ENCODE measurements around the gene THTPA. TPM values are rescaled to one million over a fixed set of nuclear protein-coding genes. Genes with fewer than 3 reads are reported as not detected.
"Not testable (repeated sequence)": the region's sequence is repeated elsewhere in the genome, so short reads cannot be mapped to it uniquely, and the experiment has no call there.

THTPA gene
- total and polyA plus RNA-seq, 7 donors, result 8.9 to 35.4 (median 22.0) TPM

- intact Hi-C loops (cut with DNase I), result no loop called here
- 76 to 88% methylated on average over 3 of the region's 3 CpGs for WGBS, 2 donors
- no peaks in the 10 kb centered on the region for H3K4me1 ChIP-seq
Measured at GRCh38 chr14:23604675-23605170, 48.7 kb downstream of the THTPA start.

GRCh38 chr14:23605931-23606585, 50.0 kb downstream of the THTPA start:
- TF ChIP-seq EP300 (IDR thresholded peaks at IDR 0.05), result no peak
- H3K4me1 ChIP-seq, result no peaks in the 10 kb centered on the region
- H3K9me3 ChIP-seq, result no peaks in the 10 kb centered on the region
- no peak overlapping the region for H3K4me3 ChIP-seq
- intact Hi-C loops (cut with DNase I), result no loop called here
- no peak overlapping the region for H3K27ac ChIP-seq
- WGBS, 2 donors, result 78 to 79% methylated on average over 6 of the region's 6 CpGs
- no peak for DNase-seq
- H3K36me3 ChIP-seq, result no peaks in the 10 kb centered on the region
- H3K27me3 ChIP-seq, result no peaks in the 10 kb centered on the region

More at GRCh38 chr14:23604675-23605170, 48.7 kb downstream of the THTPA start:
- H3K36me3 ChIP-seq, result no peaks in the 10 kb centered on the region
- no peak for TF ChIP-seq CTCF (IDR thresholded peaks at IDR 0.05)
- TF ChIP-seq EP300 (IDR thresholded peaks at IDR 0.05), result no peak
- TF ChIP-seq POLR2A (IDR thresholded peaks at IDR 0.05), result no peak
- TF ChIP-seq POLR2AphosphoS5 (IDR thresholded peaks at IDR 0.05), result no peak
- peak; percentile 30 for DNase-seq
- no peak overlapping the region for H3K27ac ChIP-seq
- no peak overlapping the region for H3K4me3 ChIP-seq
- no peaks in the 10 kb centered on the region for H3K9me3 ChIP-seq
- no peaks in the 10 kb centered on the region for H3K27me3 ChIP-seq

- intact Hi-C loops (cut with DNase I), result no loop called here
- 65 to 69% methylated on average over 1 of the region's 1 CpG for WGBS, 2 donors
- H3K4me3 ChIP-seq, result no peak overlapping the region
Measured at GRCh38 chr14:23608454-23608853, 52.4 kb downstream of the THTPA start.

GRCh38 chr14:23609001-23609400, 52.9 kb downstream of the THTPA start:
- intact Hi-C loops (cut with DNase I), result no loop called here
- Histone ChIP-seq H3K27ac (no peak overlapping the region), H3K4me1 (no peaks in the 10 kb centered on the region), H3K9me3 (no peaks in the 10 kb centered on the region), H3K4me3 (no peak overlapping the region), H3K36me3 (no peaks in the 10 kb centered on the region), H3K27me3 (peaks cover 0 to 5% (median 0%) of the 10 kb centered on the region in 3 donors)
- DNase-seq, result no peak
- 90 to 94% methylated on average over 3 of the region's 3 CpGs for WGBS, 2 donors
- no peak for TF ChIP-seq POLR2AphosphoS5 (IDR thresholded peaks at IDR 0.05)
- no peak for TF ChIP-seq CTCF (IDR thresholded peaks at IDR 0.05)
- no peak for TF ChIP-seq EP300 (IDR thresholded peaks at IDR 0.05)
- no peak for TF ChIP-seq POLR2A (IDR thresholded peaks at IDR 0.05)

More at GRCh38 chr14:23608454-23608853, 52.4 kb downstream of the THTPA start:
- H3K9me3 ChIP-seq, result no peaks in the 10 kb centered on the region
- no peak for DNase-seq
- H3K27ac ChIP-seq, result no peak overlapping the region
- no peaks in the 10 kb centered on the region for H3K4me1 ChIP-seq
- TF ChIP-seq EP300 (IDR thresholded peaks at IDR 0.05), result no peak
- no peak for TF ChIP-seq CTCF (IDR thresholded peaks at IDR 0.05)
- no peak for TF ChIP-seq POLR2A (IDR thresholded peaks at IDR 0.05)
- no peak for TF ChIP-seq POLR2AphosphoS5 (IDR thresholded peaks at IDR 0.05)
- peaks cover 0 to 5% (median 0%) of the 10 kb centered on the region in 3 donors for H3K27me3 ChIP-seq
- H3K36me3 ChIP-seq, result no peaks in the 10 kb centered on the region

- H3K4me1 ChIP-seq; intact Hi-C loops (cut with DNase I); H3K27ac ChIP-seq; H3K4me3 ChIP-seq; DNase-seq; H3K27me3 ChIP-seq; H3K36me3 ChIP-seq; H3K9me3 ChIP-seq: not testable (repeated sequence)
- WGBS, 2 donors, result 22 to 59% methylated on average over 7 of the region's 7 CpGs
Measured at GRCh38 chr14:23609411-23610089, 53.5 kb downstream of the THTPA start.

Other genes with a start within 250 kb of the THTPA start
- gene BCL2L2, start 249.4 kb upstream of the THTPA start, total RNA-seq, result 100 to 1,000 TPM in 2 of 4 donors, 10 to 100 TPM in 2; 75.9 to 118 (median 101) TPM
- gene BCL2L2, start 249.4 kb upstream of the THTPA start, polyA plus RNA-seq, result 10 to 100 TPM; 57.0 to 63.3 (median 61.9) TPM
- 10 to 100 TPM; 38.3 to 71.5 (median 48.3) TPM for gene PABPN1, start 234.8 kb upstream of the THTPA start, total RNA-seq
- gene PABPN1, start 234.8 kb upstream of the THTPA start, polyA plus RNA-seq, result 100 to 1,000 TPM in 1 of 3 donors, 10 to 100 TPM in 2; 69.1 to 137 (median 76.3) TPM
- gene SLC22A17, start 203.4 kb upstream of the THTPA start, total RNA-seq, result 10 to 100 TPM; 18.1 to 38.8 (median 26.3) TPM
- gene SLC22A17, start 203.4 kb upstream of the THTPA start, polyA plus RNA-seq, result 10 to 100 TPM in 1 of 3 donors, under 1 TPM in 2; 0.60 to 10.6 (median 0.92) TPM
- gene EFS, start 191.1 kb upstream of the THTPA start, total RNA-seq, result 10 to 100 TPM in 3 of 4 donors, 1 to 10 TPM in 1; 10.0 to 19.9 (median 11.5) TPM
- 1 to 10 TPM in 2 of 3 donors, under 1 TPM in 1; 0.46 to 3.0 (median 2.9) TPM for gene EFS, start 191.1 kb upstream of the THTPA start, polyA plus RNA-seq
- not detected for gene IL25, start 183.5 kb upstream of the THTPA start, total RNA-seq
- not detected for gene IL25, start 183.5 kb upstream of the THTPA start, polyA plus RNA-seq
- 1 to 10 TPM; 1.8 to 4.6 (median 3.8) TPM for gene CMTM5, start 179.2 kb upstream of the THTPA start, total RNA-seq
- gene CMTM5, start 179.2 kb upstream of the THTPA start, polyA plus RNA-seq, result 1 to 10 TPM in 1 of 3 donors, not detected in 2; 1.2 TPM
- gene MYH6, start 148.0 kb upstream of the THTPA start, total RNA-seq, result not detected
- 1 to 10 TPM; 1.5 to 4.9 (median 3.0) TPM for gene MYH6, start 148.0 kb upstream of the THTPA start, polyA plus RNA-seq
- under 1 TPM in 2 of 4 donors, not detected in 2; under 0.01 to 0.14 TPM for gene MYH7, start 120.6 kb upstream of the THTPA start, total RNA-seq
- gene MYH7, start 120.6 kb upstream of the THTPA start, polyA plus RNA-seq, result 10 to 100 TPM in 1 of 3 donors, 1 to 10 TPM in 1, under 1 TPM in 1; 0.28 to 11.6 (median 3.6) TPM
- 10 to 100 TPM; 23.3 to 46.2 (median 42.7) TPM for gene NGDN, start 86.6 kb upstream of the THTPA start, total RNA-seq
- gene NGDN, start 86.6 kb upstream of the THTPA start, polyA plus RNA-seq, result 10 to 100 TPM; 28.2 to 39.6 (median 28.7) TPM
- gene ZFHX2, start 4.5 kb upstream of the THTPA start, total RNA-seq, result 1 to 10 TPM in 2 of 4 donors, under 1 TPM in 2; 0.33 to 1.9 (median 0.98) TPM
- gene ZFHX2, start 4.5 kb upstream of the THTPA start, polyA plus RNA-seq, result under 1 TPM in 2 of 3 donors, not detected in 1; under 0.01 to 0.57 TPM
- 10 to 100 TPM; 16.4 to 37.1 (median 26.3) TPM for gene AP1G2, start 11.5 kb downstream of the THTPA start, total RNA-seq
- 100 to 1,000 TPM in 1 of 3 donors, 10 to 100 TPM in 2; 33.0 to 124 (median 41.6) TPM for gene AP1G2, start 11.5 kb downstream of the THTPA start, polyA plus RNA-seq
- gene JPH4, start 22.5 kb downstream of the THTPA start, total RNA-seq, result 1 to 10 TPM in 3 of 4 donors, under 1 TPM in 1; 0.82 to 3.0 (median 2.1) TPM
- 1 to 10 TPM in 1 of 3 donors, under 1 TPM in 1, not detected in 1; 0.60 to 1.5 TPM for gene JPH4, start 22.5 kb downstream of the THTPA start, polyA plus RNA-seq
- not detected for gene DHRS2, start 80.1 kb downstream of the THTPA start, total RNA-seq
- under 1 TPM in 1 of 3 donors, not detected in 2; 0.54 TPM for gene DHRS2, start 80.1 kb downstream of the THTPA start, polyA plus RNA-seq